VCaP (cell line): Measurements from ENCODE around the gene ETFBKMT.
"Not testable (repeated sequence)": the region's sequence is repeated elsewhere in the genome, so short reads cannot be mapped to it uniquely, and the experiment has no call there.

Experiments
- H3K27ac ChIP-seq: fragments of 450-650 bp; 2 replicates; pipeline ENCODE4 v1.5.1; 2017
- TF ChIP-seq, protein P1 (sequence below): fragments of 450-650 bp; conservative IDR thresholded peaks from 2 replicates; pipeline ENCODE4 v1.5.1; 2017; ENCODE audit warnings: mild to moderate bottlenecking, moderate library complexity

ETFBKMT gene

DNA sequence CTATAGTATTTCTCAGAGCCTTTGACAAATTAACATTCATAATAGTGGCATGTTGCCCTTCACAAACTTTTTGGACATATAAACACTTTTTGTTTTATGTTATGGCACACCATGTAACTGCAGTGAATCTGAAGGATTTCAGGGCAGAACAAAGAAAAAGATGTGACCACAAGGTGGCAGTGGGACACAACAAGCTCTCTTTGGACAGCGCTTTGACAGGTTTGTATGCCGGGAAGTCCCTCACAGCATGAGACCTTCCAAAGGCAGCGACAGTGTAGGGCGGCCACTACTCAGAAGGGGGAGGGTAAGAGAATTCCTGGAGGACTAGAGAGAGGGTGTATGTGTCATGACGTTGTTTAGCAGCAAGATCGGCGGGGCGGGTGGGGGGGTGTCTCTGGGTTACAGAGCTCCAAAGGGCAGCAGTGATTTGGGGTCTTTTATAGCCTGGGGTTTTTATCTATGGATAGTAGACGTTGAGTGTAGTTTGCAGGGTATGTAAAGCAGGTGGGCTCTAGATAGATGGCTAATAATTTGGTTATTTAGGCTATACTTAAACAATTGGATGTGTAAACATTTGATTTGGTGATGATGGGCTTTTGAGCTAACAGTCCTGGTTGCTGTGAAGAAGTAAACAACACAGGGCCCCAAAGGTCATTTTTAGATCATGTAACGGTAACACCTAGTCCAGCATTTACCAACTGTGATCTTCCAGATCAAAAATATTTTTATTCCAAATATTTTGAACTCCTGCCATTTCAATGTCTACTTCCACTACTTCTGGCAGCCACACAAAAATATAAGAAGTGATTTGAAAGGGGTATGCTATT, 22.9 kb downstream of the ETFBKMT start:
- H3K27ac ChIP-seq: no peak overlapping the region
- TF ChIP-seq, protein P1, sequence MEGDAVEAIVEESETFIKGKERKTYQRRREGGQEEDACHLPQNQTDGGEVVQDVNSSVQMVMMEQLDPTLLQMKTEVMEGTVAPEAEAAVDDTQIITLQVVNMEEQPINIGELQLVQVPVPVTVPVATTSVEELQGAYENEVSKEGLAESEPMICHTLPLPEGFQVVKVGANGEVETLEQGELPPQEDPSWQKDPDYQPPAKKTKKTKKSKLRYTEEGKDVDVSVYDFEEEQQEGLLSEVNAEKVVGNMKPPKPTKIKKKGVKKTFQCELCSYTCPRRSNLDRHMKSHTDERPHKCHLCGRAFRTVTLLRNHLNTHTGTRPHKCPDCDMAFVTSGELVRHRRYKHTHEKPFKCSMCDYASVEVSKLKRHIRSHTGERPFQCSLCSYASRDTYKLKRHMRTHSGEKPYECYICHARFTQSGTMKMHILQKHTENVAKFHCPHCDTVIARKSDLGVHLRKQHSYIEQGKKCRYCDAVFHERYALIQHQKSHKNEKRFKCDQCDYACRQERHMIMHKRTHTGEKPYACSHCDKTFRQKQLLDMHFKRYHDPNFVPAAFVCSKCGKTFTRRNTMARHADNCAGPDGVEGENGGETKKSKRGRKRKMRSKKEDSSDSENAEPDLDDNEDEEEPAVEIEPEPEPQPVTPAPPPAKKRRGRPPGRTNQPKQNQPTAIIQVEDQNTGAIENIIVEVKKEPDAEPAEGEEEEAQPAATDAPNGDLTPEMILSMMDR: peak; percentile 95

DNA sequence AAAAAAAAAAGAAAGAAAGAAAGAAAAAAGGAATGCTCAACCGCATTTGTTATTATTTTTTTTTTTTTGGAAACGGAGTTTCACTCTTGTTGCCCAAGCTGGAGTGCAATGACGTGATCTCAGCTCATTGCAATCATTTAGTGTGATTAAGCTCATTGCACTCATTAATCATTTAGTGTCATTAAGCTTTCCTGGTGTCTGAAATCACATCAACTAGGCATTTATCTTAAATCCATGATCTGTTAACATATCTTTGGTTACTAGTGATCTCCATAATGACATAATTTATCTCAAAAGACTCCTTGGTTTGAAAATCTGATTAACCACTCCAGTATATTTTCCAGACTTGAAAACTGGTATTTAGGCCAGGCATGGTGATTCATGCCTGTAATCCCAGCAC, 26.3 kb downstream of the ETFBKMT start:
- H3K27ac ChIP-seq: no peak overlapping the region
- TF ChIP-seq, protein P1: no peak

DNA sequence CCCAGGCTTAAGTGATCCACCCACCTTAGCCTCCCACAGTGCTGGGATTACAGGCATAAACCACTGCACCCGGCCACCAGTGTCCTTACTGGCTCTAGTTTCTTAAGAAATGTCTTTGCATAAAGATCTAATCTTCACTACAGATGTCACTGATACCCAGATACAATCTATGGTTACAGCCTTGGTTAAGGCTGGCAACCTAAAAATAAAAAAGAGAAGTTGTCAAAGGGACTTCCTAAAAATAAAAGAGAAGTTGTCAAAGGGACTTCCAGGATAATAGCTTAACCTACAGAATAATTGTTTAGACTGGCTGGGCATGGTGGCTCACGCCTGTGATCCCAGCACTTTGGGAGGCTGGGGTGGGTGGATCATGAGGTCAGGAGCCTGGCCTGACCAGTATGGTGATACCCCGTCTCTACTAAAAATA, 27.6 kb downstream of the ETFBKMT start:
- TF ChIP-seq, protein P1: no peak
- no peak overlapping the region for H3K27ac ChIP-seq

DNA sequence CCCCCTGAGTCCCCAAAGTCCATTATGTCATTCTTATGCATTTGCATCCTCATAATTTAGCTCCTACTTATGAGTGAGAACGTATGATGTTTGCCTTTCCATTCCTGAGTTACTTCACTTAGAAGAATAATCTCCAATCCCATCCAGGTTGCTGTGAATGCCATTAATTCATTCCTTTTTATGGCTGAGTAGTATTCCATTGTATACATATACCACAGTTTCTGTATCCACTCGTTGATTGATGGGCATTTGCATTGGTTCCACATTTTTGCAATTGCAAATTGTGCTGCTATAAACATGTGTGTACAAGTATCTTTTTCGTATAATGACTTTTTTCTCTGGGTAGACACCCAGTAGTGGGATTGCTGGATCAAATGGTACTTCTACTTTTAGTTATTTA, 30.4 kb downstream of the ETFBKMT start:
- H3K27ac ChIP-seq: not testable (repeated sequence)

DNA sequence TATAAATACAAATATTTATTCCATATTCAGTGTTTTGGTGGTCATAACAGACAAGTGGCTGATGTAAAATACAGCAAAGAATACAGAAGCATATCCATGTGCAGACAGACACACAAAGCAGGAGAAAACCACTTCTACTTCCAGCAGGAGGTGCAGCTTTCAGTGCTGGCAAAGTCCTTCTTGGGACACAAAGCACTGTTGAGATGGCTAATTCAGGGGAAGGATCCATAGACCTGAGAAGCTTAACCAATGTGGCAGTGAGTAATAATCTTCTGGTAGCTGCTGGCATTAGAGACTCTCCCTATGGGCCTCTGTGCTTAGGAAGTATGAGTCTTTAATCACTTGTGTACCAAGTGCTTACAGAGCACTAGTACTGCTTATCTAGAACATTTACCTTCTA, 42.6 kb downstream of the ETFBKMT start:
- H3K27ac ChIP-seq: no peak overlapping the region

DNA sequence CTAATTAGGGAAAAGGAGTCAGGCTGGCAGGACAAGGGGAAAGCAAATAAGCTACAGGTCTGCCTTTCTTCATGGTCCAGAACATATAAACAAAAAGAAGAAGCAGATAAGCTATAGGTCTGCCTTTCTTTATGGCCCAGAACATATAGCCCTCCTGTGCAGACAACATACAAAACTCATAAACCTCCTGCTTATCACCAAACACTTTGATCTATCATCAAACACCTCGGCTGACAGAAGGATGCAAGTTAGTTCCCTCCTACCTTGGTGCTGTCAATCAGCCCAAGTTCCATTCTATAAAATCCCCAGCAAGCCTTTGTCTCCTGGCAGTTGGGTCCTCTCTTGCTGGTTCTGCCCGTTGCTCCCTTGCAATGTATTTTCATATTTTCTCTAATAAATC, 46.1 kb downstream of the ETFBKMT start:
- TF ChIP-seq, protein P1: no peak
- H3K27ac ChIP-seq: no peak overlapping the region

More for the DNA sequence above, 42.6 kb downstream of the ETFBKMT start:
- TF ChIP-seq, protein P1: peak; percentile 57

DNA sequence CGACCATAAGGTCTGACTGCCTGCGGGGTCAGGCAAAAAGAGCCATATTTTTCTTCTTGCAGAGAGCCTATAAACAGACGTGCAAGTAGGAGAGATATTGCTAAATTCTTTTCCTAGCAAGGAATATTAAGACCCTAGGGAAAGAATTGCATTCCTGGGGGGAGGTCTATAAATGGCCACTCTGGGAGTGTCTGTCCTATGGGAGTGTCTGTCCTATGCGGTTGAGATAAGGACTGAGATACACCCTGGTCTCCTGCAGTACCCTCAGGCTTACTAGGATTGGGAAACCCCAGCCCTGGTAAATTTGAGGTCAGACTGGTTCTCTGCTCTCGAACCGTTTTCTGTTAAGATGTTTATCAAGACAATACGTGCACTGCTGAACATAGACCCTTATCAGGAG, 48.6 kb downstream of the ETFBKMT start:
- H3K27ac ChIP-seq: not testable (repeated sequence)

DNA sequence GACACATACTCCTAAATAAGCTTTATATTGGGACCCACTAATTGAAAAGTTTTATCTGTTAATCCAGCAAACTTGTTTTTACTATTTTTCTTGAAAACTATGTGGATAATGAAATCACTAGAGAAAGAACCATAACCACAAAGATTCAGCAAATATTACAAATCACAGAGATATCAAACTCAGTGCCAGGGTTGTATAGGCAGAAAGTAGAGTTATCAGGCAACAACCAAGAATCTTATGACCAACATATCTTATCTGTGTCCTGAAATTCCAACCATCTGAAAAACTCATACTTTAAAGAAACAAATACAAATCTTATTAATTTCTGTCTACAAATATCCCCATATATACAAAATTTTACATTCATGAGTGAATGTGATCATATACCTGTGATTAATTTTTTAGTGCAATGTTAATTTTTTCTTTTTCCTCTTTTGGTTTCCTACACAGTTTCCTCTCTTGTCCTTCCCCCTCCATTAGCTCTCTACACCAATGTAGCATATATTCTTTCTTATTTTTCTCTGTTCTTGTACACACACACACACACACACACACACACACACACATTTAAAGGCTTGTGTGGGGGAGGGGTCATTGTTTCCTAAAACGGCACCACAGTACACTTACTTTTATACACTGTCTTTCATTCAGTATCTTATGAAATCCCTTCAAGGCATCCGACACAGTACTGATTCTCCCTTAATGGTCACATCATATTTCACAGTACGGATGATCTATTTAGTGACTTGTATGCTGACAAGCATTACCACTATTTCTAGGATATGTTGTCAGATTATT, 50.7 kb downstream of the ETFBKMT start:
- no peak overlapping the region for H3K27ac ChIP-seq
- TF ChIP-seq, protein P1: no peak
